HG03432 (cell line): Measurements from ENCODE around the gene PRPF8.
"Not testable (repeated sequence)": the region's sequence is repeated elsewhere in the genome, so short reads cannot be mapped to it uniquely, and the experiment has no call there.

Source experiments
- ATAC-seq: cut with Tn5 transposase; IDR thresholded peaks from one replicate; pipeline ENCODE4 v1.9.1; 2021; ENCODE audit warnings: mild to moderate bottlenecking, moderate library complexity; ENCODE audit not compliant: unreplicated experiment

The PRPF8 gene

GRCh38 chr17:1684378-1685189, at the start of gene PRPF8:
TSS of gene PRPF8 (minus strand) at chr17:1684867. CDS start at chr17:1684571, 296 bp downstream.
- ATAC-seq: peak; percentile 96

- ATAC-seq: no peak
Measured at GRCh38 chr17:1733759-1734158, 49.1 kb upstream of the PRPF8 start.

- no peak for ATAC-seq
Measured at GRCh38 chr17:1732833-1733321, 48.2 kb upstream of the PRPF8 start.

- ATAC-seq: no peak
Measured at GRCh38 chr17:1732241-1732832, 47.7 kb upstream of the PRPF8 start.

- no peak for ATAC-seq
Measured at GRCh38 chr17:1731194-1731506, 46.5 kb upstream of the PRPF8 start.

- no peak for ATAC-seq
Measured at GRCh38 chr17:1730326-1731193, 45.9 kb upstream of the PRPF8 start.

- no peak for ATAC-seq
Measured at GRCh38 chr17:1729966-1730325, 45.3 kb upstream of the PRPF8 start.

GRCh38 chr17:1727876-1728630, 43.4 kb upstream of the PRPF8 start:
- ATAC-seq: no peak

GRCh38 chr17:1727258-1727789, 42.7 kb upstream of the PRPF8 start:
- ATAC-seq: no peak

GRCh38 chr17:1726626-1727257, 42.1 kb upstream of the PRPF8 start:
- ATAC-seq: no peak

GRCh38 chr17:1725642-1726511, 41.2 kb upstream of the PRPF8 start:
- ATAC-seq: no peak

GRCh38 chr17:1724869-1725641, 40.4 kb upstream of the PRPF8 start:
- peak; percentile 34 for ATAC-seq

- ATAC-seq: peak; percentile 67
Measured at GRCh38 chr17:1724351-1724868, 39.7 kb upstream of the PRPF8 start, which contains the start of gene WDR81. TSS of gene WDR81 (plus strand) at chr17:1724704. CDS start at chr17:1724960, 256 bp downstream.

GRCh38 chr17:1722022-1722421, 37.4 kb upstream of the PRPF8 start:
- not testable (repeated sequence) for ATAC-seq

- ATAC-seq: no peak
Measured at GRCh38 chr17:1720856-1721386, 36.3 kb upstream of the PRPF8 start.

- ATAC-seq: no peak
Measured at GRCh38 chr17:1718362-1719165, 33.9 kb upstream of the PRPF8 start.
